Measurements from ENCODE around the gene MCM6.
A peak's percentile ranks its signal among the peaks of the same experiment; 100 is the strongest.

MCM6 gene

DNA sequence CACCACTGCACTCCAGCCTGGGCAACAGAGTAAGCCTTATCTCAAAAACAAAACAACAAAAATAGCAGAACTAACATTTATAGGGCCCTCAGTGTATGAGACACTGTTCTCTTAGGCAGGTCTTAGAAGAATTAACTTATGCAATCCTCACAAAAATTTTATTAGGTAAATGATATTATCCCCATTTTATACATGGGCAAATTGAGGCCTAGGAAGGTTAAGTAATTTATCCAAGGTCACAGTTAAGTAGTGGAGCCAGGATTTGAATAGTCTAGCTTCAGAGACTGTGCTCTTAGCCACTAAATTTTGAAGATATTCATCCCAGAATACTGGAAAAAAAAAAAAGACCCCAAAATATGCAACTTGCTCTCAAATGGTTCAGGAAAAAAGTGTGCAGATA is 22.8 kb downstream of the MCM6 start:
- DNase-seq: no peak

- DNase-seq: no peak
Measured at GRCh38 chr2:135851858-135852257, 24.4 kb downstream of the MCM6 start.

DNA sequence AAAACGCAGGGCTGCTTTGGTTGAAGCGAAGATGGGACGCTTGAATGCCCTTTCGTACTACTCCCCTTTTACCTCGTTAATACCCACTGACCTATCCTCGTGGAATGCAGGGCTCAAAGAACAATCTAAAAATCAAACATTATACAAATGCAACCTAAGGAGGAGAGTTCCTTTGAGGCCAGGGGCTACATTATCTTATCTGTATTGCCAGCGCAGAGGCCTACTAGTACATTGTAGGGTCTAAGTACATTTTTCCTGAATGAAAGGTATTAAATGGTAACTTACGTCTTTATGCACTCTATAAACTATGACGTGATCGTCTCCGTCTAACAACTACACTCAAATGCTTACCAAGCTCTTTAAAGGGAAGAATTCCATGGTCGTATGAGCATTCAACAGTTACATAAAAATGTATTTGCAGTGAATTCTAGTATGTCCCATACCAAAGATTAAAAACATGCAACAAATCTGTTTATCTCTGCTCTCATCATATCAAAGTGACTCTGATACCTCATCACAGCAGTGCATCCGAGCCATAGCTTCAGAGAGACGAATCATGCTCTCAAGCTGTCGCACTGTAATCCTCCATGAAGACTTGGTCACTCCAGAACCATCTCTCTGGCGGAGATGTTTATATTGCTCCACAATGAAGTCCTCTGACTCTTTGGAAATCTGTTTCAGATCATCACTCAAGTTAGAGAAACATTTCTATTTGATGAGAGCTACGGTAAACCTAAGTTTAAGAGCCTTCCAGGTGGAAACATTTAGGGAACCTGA is 25.2 kb downstream of the MCM6 start:
- DNase-seq: no peak

DNA sequence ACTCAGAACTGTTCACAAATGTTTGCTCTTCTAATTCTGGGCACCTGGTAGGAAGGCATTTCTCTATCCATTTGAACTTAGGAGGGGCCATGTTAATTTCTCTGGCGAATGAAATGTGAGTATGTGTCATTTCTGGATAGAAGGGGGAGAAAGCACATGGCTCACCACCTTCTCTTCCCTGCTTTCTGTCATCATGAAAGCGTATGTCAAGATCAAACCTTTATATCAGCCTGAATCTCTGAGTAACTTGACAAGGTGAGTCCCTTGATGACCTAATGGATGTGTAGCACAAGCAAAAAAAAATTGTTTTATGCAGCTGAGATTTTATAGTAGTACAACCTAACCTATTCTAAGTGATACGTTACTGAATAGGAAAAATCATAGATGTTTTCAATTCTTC is 27.2 kb downstream of the MCM6 start:
- no peak for DNase-seq

DNA sequence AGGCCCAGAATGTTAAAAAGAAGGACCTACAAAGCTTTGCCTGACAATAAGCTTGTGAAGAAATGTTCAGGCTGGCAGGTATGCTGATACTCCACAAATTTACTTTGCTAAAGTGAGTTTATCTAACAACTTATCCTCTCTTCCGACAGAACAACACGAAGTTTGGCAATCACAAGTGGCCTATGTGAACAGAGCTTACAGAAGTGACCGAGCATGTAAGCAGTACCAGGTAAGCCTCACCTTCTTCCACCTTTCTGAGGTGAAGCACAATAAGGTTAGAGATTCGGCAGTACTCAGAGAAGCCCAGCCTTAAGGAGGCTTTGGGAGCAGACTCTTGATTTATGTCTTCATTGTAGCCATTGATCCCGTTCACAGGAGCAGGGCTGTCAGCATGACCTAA is 30.2 kb downstream of the MCM6 start:
- DNase-seq: no peak

GRCh38 chr2:135845257-135845656 is 31.0 kb downstream of the MCM6 start:
- no peak for DNase-seq

DNA sequence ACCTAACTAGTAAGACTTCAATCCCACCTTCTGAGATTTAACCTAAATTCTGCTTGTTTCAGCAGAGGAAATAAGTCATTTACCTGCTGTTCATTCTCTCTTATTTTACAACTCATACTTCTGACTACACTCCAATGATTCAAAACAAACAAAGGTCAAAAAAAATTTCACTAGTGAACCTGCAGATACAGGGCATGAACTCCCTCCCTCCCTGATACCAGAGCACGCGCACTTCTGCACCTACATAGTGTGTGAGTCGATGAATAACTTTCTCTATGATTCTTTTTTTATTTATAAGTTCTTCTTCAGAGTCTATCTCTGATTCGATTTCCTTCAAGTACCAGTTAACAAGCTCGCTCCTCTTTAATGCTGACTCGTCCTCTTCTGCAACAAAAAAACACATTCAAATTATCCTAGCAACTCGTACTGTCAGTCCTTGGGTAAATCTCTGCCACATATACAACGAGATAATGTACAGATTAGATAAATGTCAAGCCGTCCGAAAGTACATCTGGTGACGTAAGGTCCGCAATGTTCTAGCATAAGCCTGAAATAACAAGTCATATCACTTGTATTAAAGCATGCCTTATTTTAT is 31.8 kb downstream of the MCM6 start:
- no peak for DNase-seq

GRCh38 chr2:135843671-135844070 is 32.6 kb downstream of the MCM6 start:
- DNase-seq: no peak

- no peak for DNase-seq
Measured at GRCh38 chr2:135840601-135841000, 35.6 kb downstream of the MCM6 start.

GRCh38 chr2:135839713-135840112 is 36.5 kb downstream of the MCM6 start:
- DNase-seq: peak; percentile 89

GRCh38 chr2:135838502-135838901 is 37.7 kb downstream of the MCM6 start:
- no peak for DNase-seq

DNA sequence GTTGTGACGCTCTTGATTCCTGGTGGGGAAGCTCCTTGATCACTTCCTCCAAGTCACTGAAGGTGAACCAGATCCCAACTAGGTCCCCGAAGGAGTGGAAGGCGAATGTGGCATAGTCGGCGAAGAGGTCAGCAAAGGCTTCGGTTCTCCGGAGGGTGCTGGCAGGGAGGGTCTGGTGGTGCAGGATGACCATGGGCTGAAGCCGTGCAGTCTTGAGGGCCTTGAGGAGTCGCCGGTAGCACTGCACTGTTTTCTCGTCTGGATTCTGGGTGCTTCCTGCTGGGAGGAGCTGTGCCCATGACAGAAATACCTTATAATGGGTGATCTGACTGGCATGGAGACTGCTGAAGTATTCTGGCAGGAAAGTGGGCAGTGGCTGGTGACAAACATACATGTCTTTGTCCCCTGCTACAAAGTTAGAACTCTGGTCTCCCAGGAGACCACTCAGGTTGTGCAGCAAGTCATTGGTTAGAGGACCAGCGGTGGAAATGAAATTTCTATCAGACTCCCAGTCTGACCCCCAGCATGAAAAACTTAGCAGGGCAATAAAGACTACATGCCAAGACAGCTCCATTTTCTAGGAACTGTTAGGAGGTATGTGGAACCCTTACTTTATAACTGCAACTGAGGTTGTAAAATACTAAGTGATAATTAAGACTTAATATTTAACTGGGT is 39.5 kb downstream of the MCM6 start, which contains the start of gene LCT:
LCT (minus strand) TSS at position 589 of the 675 bp plus-strand sequence; CDS start at position 574, 15 bp downstream.
- DNase-seq: no peak

GRCh38 chr2:135832891-135833290 is 43.4 kb downstream of the MCM6 start:
- DNase-seq: no peak

- DNase-seq: no peak
Measured at GRCh38 chr2:135831180-135831812, 44.9 kb downstream of the MCM6 start.

GRCh38 chr2:135829378-135830135 is 46.7 kb downstream of the MCM6 start:
- no peak for DNase-seq

DNA sequence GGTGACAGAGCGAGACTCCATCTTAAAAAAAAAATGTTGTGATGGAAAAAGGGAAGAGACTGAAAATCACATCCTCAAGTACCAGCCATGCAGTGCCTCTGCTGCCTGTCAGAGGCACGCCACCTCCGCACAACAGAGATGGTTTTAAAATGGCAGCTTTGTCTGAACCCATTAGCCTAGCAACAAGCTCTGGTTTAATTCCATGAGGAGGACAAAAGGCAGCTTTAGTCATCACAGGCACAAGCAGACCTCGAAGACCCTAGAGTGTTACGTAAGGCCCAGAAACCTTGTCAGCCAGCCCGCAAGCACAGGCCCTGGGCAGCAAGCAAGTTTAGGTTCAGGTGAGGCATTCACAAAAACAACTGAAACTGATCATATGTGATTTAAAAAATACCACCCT is 49.7 kb downstream of the MCM6 start:
- no peak for DNase-seq

- no peak for DNase-seq
Measured at GRCh38 chr2:135825550-135826176, 50.6 kb downstream of the MCM6 start.

GRCh38 chr2:135825131-135825530 is 51.1 kb downstream of the MCM6 start:
- DNase-seq: no peak

DNA sequence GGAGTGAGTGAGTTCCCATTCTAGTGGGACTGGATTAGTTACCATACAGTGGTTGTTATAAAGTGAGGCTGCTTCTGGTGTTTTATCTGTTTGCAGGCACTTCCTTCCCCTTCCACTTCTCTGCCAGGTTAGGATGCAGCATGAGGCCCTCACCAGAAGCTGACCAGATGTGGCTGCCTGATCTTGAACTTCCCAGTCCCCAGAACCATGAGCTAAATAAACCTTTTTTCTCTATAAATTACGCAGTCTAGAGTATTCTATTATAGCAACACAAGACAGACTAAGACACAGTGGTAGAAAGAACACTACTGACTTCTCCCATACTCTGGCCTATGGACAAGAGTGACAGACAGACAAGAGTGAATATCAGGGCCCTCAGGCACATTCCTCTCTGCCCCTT is 53.4 kb downstream of the MCM6 start:
- DNase-seq: no peak

DNA sequence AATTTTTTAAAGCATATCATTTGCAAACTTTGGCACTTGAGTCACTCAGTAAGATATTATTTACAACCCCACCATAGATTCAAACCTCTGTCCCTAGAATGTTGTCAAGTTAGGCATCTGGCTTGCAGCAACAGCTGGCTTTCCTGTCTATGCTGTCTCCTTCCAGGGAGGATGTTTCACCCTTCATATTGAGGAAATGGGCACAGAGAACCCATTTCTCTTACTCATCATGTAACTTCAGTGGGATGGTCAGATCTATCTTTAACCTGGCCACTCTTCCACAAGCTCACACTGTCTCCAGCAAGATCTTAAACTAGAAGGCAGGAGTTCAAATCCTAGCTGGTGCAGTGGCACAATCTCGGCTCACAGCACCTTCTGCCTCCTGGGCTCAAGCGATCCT is 55.1 kb downstream of the MCM6 start:
- no peak for DNase-seq

DNA sequence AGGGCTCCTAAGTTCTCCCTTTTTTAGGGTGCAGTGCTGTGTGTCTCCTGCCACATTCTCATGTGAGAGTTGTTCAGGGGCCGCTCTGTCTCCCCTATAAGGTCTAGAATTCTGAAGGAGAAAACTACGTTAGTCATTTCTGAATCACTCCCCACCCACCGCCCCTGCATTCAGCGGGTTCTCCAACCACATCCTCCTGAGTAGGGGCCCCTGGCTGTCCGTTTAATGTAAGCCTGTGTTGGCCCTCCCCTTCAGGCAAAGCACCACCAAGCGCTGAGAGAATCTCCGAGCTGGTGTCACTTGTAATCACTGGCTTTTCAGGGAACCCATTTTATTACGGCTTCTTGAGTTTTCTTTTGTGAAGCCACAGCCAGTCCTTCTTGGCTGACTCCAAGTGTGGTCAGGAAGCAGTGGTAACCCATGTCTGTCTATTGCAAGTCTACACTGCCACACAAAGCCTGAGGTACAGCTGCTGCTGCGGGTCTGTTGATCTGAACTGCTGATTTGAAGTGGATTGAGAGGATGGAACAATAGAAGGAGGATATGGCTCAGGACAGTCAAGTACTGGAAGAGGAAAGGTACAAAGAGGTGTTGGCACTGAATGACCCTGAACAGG is 56.1 kb downstream of the MCM6 start:
- no peak for DNase-seq
